Ishikawa (cell line): ENCODE results near the gene PCBP3.

Experiments
- CEBPB ChIP-seq: IDR thresholded peaks from 2 replicates; pipeline ENCODE4 v1.6.1; 2012
- EGR1 ChIP-seq: IDR thresholded peaks from 2 replicates; pipeline ENCODE4 v1.6.1; 2012
- EP300 ChIP-seq: IDR thresholded peaks from 2 replicates; pipeline ENCODE4 v1.6.1; 2012; ENCODE audit warnings: borderline replicate concordance
- FOXM1 ChIP-seq: IDR thresholded peaks from 2 replicates; pipeline ENCODE4 v1.6.1; 2012; ENCODE audit warnings: low read depth, borderline replicate concordance
- MAX ChIP-seq: IDR thresholded peaks from 2 replicates; pipeline ENCODE4 v1.6.1; 2012
- RAD21 ChIP-seq: IDR thresholded peaks from 2 replicates; pipeline ENCODE4 v1.6.1; 2012; ENCODE audit warnings: low read depth
- REST ChIP-seq: IDR thresholded peaks from 2 replicates; pipeline ENCODE4 v1.6.1; 2012; ENCODE audit warnings: low read depth, mild to moderate bottlenecking
- TEAD4 ChIP-seq: IDR thresholded peaks from 2 replicates; pipeline ENCODE4 v1.6.1; 2012
- YY1 ChIP-seq: IDR thresholded peaks from 2 replicates; pipeline ENCODE4 v1.6.1; 2012; ENCODE audit warnings: low read depth

- no peak for TF ChIP-seq FOXM1
- no peak for TF ChIP-seq EP300
- TF ChIP-seq REST: no peak
- no peak for TF ChIP-seq MAX
- no peak for TF ChIP-seq YY1
- no peak for TF ChIP-seq CEBPB
- no peak for TF ChIP-seq EGR1
- TF ChIP-seq RAD21: no peak
- TF ChIP-seq TEAD4: no peak
These were observed 314.0 kb downstream of the PCBP3 start for GRCh38 chr21:45957551-45957950.
